ENCODE measurements around the gene MSI1.

DNA sequence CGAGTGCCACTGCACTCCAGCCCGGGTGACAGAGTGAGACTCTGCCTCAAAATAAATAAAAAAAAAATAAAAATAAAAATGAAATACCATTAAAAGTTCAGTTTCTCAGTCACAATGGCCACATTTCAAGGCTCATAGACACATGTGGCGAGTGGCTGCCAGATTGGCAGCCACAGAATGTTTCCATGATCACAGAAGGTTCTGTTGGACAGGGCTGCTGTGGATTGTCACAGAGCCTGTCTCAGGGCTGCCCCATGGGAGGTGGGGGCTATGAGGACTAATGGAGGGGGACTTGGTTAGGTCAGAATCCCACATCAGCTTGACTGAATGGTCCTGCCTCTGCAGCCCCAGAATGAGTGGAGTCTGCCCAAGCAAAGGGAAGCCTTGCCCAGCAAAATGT lies 37.6 kb downstream of the MSI1 start:
- TF ChIP-seq CEBPB (IDR thresholded peaks at IDR 0.05) (no peak), EP300 (IDR thresholded peaks at IDR 0.05; ENCODE audit: borderline replicate concordance) (no peak)

Data from Ishikawa (cell line).